ENCODE data around the gene PKN1.
"Not testable (repeated sequence)": the region's sequence is repeated elsewhere in the genome, so short reads cannot be mapped to it uniquely, and the experiment has no call there.

The PKN1 gene

DNA sequence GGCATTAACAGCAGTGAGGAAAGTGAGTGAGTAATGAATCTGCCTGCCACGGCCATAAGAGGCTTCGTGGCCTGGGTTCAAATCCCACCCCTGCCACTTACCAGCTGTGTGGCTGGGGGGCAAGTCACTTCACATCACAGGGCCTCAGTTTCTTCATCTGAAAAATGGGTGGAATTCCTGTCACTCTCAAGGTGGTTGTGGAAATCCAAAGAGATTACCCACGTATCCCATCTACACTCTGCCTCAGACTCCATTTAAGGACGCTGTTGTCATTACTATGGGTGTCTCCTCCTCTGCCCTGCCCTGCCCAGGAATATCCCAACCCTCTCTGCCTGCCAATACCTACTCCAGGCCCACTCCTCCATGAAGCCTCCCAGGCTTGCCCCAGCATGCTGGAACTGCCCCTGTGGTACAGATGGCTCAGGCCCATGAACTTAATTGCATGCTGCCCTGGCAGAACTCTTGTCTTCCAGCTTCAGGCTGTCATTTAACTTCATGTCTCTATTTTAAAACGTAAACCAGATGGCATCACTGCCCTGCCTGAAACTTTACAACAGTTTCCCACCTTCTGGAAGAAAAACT is 59.7 kb downstream of the PKN1 start:
- no peak for DNase-seq

DNA sequence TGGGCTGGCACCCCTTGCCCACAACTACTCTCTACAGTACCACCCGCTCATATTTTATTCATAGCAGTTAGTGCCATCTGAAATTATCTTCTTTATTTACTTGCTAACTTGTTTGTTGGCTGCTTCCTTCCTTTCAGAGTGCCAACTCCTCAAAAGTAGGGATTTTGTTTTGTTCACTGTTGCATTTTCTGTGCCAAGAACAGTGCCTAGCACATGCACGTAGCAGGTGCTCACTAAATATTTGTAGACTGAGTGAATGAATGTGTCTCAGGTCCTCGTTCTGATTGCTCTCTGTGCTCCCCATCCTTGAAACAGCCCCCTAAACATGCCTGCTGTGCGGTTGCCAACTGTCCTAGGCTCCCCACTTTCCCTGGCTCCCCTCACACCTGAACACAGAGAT is 61.3 kb downstream of the PKN1 start:
- DNase-seq: no peak

DNA sequence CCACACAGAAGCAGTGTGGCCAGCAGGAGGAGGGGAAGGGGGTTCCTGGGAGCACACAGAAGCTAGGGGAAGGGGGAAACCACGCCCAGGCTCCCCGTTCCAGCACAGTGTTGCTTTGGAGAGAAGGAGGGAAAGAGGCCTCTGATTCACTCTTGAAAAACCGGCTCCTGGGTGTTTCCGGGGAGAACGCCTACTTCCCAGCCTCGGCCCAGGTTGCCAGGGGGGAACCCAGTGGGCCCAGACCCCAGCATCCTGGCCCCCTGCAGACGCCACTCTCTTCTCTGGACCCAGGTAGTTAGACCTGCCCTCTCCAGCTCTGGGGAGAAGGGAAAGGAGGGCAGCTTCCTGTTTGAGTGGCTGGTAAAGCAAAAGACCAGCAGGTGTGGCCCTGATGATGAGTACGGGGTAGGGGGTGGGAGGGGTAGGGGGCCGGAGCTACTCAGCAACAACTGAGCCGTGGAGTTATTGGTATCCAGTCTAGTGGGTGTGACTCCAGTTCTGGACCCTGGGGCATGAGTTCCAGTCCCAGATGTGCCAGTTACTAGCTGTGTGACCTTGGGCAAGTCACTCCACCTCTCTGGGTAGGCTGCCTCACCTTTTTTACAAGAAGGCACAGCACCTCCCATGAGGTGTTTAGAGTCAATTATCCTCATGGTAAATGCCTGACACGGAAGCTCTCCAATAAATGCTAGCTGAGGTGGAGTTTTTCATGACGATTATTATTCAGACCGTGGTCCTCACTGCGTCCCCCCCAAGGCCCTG is 62.0 kb downstream of the PKN1 start:
- peak; percentile 22 for DNase-seq

DNA sequence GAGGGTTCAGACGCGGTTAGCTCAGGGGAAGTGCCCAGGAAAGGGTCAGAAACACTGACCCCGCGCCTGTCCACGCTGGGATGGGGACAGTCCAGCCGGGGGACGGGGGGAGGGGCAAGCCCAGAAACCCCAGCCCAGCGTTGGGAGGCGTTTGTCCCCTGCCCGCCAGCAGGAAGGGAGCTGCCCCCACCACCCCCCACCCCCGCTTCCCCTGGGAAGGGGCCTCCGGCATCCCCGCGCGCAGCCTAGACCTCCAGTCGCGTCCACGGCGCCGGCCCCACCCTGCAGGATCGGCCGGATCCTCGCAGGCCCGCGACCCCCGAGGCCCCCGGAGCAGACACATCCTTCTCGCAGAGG is 62.5 kb downstream of the PKN1 start:
- no peak for DNase-seq

DNA sequence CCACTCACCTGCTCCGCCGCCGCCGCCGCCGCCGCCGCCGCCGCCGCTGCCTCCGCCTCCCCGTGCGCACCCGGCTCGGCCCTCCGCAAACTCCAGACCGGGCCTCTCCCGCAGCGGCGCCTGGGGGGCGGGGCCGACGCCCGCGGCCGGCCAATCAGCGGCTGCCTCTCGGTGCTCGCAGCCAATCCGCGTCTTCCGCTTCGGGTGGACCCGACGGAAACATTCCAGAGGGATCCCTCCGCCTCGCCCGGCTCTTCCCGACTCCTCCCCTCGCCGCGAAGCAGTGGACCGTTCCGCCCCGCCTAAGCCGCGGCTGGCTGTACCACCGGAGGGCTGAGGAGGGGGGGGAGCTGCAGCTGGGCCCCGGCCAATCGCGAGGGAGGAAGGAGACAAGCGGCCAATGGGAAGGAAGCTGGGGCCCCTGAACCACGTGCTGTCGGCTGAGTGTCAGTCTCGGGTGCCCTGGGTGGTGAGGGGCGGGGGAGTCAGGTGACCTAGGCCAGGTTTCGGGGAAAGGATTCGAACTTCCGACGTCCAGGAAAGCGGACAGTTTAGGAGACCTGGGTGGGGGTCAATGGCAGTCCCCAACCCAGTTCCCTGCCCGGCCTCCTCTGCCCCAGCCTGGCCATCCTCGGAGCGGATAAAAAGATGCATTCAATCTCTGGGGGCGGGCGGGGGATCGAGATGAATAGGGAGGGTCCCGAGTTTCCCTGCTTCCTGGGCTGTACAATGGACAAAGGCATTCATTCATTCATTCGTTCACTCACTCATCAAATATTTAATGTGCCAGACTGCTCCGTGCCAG is 63.1 kb downstream of the PKN1 start, which contains the start of gene GIPC1:
GIPC1 (minus strand) TSS at position 99 of the 805 bp plus-strand sequence. CDS start 13,151 bp downstream, outside the sequence.
- DNase-seq: peak; percentile 86

DNA sequence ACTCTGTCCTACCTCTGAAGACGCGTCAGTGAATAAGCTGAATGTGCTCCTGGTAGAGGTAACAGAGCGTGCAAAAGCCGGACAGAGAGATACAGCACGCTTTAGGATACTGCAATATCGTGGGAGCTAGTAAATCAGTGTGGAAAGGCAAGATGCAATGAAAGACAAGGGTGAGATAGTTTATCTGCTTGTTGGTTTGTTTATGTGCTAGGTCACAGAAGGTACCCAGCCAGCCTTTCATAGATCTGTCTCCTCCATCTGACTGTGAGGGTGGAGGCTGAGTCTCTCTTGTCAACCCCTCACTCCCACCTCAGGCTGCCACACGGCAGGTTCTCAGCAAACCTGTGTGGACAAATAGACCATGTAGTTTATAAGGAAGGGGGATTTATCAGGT is 63.7 kb downstream of the PKN1 start:
- DNase-seq: no peak

DNA sequence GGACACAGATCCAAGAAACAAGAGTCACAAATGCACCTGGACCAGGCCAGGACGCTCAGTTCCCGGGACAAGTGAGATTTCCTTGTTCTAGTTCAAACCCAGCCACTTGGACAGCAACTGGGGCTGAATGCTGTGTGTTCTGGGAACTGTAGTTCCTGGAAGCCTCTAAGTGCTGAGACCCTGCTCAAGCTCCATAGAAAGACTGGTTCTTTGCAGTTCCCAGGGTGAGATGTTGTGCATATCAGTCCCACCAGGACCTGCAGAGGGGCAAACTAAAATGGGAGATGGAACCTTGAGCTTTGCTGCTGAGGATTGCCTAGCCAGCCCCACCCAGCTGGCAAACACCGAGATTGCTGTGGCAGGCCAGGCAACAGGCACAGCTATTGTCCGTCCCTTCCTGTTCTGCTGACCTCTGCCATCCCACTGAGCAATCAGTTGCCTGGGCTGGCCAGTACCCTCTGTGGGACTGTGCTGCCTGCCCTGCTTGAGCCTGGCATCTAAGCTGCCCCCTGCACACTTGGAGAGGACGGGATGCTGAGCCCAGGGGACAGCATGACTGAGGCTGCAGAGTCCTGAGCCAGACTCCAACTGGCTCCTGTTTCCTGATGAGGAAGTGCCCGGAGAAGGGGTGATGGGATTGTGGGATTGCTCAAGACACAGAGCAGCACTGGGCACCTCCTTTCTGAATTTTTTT is 64.3 kb downstream of the PKN1 start:
- no peak for DNase-seq

DNA sequence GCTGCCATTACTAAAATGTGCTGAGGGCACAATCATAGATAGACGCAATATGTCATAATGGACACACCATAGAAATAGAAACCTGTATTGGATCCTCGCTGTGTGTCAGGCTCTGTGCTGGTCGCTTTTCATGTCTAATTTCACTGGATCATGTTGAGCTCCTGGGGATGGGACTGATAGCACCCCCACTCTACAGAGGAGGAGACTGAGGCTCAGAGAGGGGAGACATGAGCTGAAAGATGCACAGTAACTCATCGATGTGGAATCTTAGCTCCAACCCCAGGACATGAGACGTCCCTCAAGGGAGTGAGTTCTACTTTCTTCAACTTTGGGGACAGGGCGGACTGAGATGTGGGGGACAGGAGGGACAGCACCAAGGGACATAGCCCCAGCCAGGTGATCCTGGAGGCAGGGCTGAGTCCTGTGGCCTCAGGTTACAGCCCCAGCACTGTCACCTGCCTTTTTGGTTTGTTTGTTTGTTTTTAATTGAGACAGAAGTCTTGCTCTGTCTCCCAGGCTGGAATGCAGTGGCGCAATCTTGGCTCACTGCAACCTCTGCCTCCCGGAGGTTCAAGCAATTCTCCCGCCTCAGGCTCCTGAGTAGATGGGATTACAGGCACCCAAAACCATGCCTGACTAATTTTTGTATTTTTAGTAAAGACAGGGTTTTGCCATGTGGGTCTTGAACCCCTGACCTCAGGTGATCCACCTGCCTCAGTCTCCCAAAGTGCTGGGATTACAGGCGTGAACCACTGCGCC is 69.4 kb downstream of the PKN1 start:
- no peak for DNase-seq

DNA sequence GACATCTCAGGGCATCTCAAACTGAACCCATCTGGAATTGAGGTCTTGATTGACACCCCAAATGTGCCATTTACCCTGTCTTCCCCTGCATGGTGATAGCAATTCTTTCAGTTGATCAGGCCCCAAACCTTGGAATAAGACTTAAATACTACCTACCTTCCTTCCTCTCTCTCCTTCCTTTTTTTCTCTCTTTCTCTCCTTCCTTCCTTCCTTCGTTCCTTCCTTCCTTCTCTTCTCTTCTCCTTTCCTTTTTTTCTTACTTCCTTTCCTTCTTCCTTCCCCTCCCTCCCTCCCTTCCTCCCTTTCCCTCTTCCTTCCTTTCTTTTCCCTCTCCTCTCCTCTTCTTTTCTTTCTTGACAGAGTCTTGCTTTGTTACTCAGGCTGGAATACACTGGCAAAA is 70.2 kb downstream of the PKN1 start:
- no peak for DNase-seq

DNA sequence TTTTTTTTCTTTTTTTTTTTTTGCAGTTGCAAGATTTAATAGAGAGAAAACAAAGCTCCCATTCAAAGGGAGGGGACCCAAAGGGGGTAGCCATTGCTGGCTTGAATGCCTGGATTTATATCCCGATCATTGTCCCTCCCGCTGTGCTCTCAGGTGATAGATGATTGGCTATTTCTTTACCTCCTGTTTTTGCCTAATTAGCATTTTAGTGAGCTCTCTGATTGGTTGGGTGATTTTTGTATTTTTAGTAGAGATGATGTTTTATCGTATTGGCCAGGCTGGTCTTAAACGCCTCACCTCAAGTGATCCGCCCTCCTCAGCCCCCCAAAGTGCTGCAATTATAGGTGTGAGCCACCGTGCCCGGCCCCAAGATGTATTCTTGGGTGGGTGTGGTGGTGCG is 71.5 kb downstream of the PKN1 start:
- not testable (repeated sequence) for DNase-seq

DNA sequence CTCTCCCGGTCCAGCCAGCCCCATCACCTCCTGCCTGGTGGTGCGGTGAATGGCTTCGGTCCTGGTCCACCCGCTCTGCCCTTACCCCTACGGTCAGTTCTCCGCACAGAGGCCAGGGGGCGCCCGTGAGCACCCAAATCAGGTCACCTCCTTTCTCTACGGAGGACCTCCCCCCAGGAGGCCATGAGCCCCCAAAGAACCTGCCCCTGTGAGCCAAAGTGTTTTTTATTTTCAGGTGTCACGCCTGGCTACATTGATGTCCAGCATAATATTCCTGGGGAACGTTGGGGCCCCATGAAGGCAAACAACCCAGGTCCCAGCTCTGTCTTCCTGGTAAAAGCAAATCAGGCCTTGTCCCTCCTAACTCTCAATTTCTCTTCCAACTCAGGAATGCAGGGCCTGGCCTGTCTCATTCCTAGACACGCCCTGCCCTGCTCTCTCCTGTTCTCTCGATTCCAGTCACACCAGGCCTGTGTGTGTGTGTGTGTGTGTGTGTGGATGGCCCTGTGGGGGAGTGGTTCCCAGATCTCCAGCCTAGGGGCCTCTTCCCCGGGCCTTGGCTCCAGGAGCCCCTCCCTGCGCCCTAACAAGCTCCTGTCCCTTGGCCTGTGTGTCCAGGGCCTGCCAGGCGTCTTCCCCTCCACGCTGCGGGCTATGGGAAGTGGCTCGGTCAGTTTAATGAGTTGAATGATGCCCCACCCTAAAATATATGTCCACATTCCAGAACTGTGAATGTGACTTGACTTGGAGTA is 72.6 kb downstream of the PKN1 start:
- DNase-seq: peak; percentile 81

DNA sequence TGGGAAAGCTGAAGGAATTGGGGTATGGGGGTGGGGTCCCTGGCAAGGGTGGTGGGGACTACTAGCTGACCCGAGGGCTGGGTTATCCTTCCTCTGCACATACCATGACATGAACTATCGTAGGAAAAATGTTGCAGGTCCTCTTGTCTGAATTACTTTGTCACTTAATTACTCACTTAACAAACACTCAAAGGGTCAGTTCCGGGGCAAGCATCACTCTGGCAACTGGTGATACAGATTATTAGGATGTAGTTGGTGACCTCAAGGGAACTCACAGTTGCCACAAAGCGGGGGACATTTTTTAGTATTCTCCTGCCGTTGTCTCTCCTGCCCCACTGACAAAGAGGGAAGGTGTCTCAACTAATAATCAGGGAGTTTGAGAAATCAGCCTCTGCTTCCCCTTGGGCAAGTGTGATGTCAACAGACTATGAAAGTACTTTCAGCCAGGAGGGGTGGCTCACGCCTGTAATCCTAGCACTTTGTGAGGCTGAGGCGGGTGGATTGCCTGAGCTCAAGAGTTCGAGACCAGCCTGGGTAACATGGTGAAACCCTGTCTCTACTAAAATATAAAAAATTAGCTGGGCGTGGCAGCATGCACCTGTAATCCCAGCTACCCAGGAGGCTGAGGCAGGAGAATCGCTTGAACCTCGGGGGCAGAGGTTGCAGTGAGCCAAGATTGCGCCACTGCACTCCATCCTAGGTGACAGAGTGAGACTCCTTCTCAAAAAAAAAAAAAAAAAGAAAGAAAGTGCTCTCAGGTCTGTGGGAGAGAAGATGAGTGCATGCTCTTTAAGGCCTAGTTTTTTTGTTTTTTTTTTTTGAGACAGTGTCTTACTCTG is 74.8 kb downstream of the PKN1 start:
- peak; percentile 37 for DNase-seq

DNA sequence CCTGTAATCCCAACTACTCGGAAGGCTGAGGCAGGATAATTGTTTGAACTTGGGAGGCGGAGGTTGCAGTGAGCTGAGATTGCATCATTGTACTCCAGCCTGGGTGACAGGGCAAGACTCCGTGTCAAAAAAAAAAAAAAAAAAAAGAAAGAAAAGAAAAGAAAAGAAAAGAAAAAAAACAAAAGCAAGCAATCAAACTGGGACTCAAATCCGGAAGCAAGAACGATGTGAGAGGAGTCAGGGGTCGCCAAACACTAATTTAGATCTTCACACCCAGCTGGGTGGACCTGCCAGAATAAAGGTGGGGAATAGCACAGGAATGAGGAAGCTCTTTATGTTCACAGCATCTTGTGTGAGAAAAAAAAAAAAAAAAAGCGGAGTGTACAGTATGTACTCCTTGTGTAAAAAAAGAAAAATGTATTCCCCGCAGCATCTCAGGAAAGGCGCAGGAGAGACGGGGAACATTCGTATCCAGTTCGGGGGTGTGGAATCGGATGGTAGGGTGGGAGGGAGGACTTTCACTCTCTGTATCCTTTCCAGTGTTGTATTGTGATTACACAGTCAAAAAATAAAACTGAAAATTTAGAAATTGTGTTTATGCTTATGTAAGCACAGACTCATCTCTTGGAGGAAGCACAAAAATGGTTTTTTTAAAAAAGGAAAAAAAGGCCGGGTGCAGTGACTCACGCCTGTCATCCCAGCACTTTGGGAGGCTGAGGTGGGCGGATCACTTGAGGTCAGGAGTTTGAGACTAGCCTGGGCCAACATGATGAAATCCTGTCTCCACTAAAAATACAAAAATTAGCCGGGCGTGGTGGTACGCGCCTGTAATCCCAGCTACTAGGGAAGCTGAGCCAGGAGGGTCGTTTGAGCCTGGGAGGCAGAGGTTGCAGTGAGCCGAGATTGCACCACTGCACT is 77.5 kb downstream of the PKN1 start:
- peak; percentile 35 for DNase-seq

DNA sequence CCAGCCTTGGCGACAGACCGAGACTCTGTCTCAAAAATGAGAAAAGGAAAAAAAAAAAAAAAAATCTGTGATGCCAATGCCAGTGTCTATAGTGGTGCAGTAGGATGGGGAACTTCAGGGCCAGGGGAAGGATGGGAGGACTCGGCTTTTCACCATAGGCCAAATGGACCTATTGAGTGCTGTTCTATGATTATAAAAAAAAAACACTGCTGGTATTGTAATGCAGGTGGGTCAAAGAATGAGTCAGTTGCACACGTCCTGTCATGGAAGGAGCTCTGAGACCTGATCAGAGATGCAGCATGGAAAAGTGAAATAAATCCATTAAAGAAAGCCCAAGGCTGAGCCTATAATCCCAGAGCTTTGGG is 78.1 kb downstream of the PKN1 start:
- peak; percentile 27 for DNase-seq

DNA sequence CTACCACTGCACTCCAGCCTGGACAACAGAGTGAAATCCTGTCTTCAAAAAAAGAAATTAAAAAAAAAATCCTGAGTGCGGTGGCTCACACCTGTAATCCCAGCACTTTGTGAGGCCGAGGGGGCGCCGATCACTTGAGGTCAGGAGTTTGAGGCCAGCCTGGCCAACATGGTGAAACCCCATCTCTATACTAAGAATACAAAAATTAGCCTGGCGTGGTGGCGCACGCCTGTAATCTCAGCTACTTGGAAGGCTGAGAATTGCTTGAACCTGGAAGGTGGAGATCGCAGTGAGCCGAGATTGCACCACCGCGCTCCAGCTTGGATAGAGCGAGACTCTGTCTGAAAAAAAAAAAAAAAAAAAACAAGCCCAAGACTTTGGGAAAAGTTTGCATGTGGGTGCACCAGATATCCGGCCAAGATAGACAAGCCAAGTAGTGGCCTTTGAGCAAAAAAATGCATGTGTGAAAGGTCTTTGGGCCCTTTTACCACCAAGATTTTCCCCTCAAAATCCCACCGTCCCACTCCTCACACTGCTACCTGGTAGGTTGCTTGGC is 79.4 kb downstream of the PKN1 start:
- DNase-seq: no peak

DNA sequence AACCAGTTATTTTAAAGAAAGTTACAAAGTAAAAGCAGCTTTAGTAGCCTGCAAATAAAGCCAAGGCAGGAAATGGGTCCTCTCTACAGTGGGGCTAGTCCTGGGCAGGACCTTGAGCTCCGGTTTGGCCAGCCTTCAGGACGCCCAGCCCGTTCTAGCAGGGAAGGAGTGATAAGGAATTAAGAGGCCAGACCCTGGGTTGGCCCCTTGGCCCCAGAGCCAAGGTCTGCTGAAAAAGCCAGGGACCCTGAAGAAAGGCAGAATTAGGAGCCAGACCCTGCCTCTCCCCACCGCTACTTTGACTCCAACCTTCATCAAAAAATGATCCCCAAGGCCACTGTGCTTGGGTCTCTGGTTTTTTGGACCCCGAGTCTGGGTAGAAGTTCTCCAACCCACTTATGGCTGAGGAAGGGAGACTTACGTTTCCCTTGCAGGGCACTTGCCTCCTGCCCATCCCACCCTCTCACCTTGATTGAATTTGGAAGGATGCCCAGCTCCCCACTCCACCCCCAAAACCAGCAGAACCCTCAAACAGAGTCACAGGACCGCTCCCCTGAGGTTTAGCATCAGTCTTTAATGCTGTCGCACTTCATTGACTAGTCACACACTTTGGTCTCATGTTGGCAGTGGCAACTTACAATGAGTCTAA is 81.2 kb downstream of the PKN1 start:
- DNase-seq: peak; percentile 51

DNA sequence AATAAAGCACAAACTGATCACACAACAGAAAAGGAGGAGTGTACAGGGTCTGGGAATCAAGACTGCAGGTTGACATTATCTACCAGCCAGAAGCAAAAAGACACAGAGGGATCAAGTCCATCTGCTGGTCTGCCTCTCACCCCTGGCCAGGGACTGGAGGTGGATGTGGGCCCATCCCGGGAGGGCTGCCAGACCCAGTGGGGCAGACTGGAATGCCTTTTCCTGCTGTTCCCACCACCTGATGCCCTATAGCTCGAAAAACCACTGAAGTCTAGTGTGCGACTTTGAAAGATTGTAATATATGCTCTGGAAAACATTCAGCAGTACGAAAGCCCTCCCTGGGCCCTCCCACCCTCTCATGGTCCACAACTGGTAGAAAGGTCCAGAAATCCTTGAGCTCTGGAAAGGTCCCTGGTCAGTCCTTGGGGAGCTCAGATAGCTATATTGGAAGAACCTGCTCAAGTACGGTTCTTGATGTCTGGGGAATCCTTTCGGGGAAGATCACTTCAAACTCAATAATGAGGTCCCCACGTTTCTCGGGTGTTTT is 82.5 kb downstream of the PKN1 start:
- peak; percentile 31 for DNase-seq

DNA sequence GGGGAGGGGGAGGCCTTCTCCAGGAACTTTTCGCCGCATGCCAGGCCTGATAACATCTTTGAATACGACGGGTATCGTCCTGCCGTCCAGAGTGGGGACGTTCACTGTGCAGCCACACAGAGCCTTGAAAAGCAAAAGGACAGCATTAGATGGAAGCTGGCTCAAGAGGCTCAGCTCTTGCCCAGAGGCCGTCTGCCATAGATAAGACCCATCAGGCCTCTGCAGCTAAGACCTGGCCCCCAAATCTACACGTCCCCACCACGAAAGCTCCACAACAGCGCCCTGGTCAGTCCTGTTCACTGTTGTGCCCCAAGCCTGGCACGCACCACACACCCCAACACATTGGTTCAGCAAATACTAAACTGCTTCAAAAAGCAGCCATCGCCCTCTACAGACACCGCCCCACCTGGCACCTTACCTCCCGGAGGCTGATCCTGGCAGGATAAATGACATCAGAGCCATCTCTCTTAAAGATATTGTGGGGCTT is 83.0 kb downstream of the PKN1 start:
- DNase-seq: peak; percentile 35
